HG03575 (cell line): Measurements from ENCODE around the gene CYP4B1.
"Not testable (repeated sequence)": the region's sequence is repeated elsewhere in the genome, so short reads cannot be mapped to it uniquely, and the experiment has no call there.

ENCODE experiments used
- ATAC-seq: cut with Tn5 transposase; IDR thresholded peaks from one replicate; pipeline ENCODE4 v1.9.1; 2021; ENCODE audit not compliant: unreplicated experiment, insufficient number of reproducible peaks, low FRiP score; ENCODE audit errors: extremely low read depth

Gene CYP4B1

DNA sequence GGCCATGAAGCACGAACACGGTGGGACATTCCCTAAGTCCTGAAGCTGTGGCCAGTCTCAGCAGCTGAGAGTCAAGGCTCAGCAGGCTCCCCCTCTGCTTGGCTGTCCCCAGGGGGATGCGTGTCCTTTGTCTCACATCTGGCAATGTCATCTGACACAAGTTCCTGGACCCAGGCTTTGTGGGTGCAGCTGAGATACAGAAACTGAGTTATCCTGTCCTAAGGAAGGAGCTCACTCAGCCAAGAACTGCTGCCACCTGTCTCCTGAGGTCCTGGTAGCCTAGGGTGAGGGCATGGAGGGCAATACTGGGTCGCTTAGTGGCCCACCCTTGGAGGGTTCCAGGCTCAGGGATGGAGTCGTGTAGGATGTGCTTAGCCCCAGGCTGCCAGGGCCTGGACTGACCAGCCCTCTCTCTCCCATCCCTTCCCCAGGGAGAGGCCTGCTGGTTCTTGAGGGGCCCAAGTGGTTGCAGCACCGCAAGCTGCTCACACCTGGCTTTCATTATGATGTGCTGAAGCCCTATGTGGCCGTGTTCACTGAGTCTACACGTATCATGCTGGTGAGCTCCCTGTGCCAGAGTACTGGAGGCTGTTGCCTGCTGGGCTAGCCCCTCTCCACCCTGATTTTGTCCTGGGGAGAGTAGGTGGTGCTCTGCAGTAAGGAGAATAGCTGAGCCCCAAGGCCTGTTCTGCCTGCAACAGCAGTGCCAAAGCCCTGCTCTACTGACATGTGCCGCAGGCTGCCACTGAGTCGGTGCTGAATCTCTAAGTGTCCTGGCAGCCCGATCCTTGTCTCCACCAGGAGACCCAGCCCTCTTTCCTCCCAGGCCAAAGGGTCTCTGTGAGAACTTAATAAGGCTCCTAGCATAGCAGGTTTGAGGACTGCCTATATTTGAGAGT lies 13.5 kb downstream of the CYP4B1 start:
- ATAC-seq: no peak

DNA sequence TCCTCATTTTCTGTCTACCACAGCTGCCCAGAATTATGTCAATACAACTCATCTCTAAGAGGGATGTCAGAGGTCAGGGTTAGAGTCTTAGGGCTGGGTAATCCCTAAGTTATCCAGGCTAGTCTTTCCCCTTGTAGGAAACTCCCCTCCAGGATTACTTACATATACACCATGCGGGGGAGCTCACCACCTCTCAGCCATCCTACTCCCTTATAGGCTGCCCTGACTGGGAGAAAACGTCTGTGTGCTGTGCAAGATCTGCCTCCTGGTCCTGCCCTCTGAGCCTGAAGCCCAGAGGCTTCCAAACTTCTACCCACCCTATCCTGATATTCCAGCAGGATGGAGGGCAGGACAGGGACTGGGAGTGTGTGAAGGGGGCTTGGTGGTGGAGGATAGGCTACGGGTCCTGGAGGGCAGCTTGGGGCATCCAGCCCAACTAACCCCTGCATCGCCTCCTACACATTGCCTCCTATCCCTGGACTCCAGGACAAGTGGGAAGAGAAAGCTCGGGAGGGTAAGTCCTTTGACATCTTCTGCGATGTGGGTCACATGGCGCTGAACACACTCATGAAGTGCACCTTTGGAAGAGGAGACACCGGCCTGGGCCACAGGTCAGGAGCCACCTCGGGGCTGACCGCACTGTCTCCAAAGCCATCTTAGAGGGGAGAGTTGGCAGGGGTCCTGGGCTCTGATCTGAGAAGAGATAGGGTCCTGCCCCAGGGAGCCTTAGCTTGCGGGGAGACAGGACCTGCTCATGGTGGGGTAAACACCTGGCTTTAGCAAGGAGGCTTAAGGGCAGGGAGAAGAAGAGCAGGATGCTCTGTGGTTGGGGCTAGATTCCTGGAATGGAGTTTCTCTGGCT lies 14.4 kb downstream of the CYP4B1 start:
- ATAC-seq: no peak

DNA sequence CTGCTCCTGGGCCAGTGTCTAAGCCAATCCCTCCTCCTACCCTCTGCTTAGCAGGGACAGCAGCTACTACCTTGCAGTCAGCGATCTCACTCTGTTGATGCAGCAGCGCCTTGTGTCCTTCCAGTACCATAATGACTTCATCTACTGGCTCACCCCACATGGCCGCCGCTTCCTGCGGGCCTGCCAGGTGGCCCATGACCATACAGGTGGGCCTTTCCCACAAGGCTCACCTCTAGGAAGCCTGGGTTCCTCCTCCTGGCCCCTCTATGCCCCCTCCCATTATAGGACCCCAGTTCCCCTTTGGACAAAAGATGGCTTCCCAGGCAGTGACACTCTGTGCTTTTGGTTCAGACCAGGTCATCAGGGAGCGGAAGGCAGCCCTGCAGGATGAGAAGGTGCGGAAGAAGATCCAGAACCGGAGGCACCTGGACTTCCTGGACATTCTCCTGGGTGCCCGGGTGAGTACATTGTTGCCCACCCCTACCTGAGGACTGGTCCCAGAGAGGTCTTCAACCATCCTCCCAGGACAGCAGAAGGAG lies 15.1 kb downstream of the CYP4B1 start:
- ATAC-seq: no peak

DNA sequence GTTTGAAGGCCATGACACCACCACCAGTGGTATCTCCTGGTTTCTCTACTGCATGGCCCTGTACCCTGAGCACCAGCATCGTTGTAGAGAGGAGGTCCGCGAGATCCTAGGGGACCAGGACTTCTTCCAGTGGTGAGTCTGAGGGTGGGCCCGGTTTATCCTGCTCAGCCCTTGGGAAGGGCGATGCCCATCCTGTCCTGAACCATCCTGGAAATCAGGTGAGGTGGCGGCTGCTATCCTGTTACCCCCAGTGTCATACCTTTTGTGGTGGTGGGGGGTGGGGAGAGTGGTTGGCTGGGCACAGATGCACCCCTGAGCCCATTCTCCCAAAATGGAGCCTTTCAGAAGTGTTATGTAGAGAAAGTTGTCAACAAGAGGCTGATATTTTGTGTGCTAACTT lies 16.3 kb downstream of the CYP4B1 start:
- no peak for ATAC-seq

DNA sequence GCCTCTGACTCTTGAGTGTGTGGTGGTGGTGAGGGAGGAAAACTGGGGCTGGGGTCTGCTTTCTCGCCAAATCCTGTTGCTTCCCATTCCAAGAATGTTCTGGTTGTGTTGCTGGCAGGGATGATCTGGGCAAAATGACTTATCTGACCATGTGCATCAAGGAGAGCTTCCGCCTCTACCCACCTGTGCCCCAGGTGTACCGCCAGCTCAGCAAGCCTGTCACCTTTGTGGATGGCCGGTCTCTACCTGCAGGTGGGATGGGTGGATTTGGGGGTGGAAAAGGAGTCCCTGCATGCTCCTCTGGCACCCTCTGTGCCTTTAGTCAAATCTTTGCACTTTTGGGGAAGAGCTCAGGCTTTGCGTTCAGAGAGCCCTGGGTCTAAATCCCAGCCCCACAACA lies 18.1 kb downstream of the CYP4B1 start:
- ATAC-seq: no peak

DNA sequence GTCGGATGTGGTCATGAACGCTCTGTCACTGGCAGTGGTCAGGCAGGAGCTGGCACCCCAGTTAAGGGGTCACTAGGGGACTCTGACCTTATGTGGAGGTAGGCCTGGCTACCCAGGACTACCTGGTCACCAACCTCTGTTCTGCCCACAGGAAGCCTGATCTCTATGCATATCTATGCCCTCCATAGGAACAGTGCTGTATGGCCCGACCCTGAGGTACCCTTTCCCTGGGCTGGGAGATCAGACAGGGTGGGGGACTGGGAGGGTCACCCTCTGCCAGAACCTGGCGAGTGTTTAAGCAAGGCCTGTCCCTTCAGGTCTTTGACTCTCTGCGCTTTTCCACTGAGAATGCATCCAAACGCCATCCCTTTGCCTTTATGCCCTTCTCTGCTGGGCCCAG lies 19.0 kb downstream of the CYP4B1 start:
- no peak for ATAC-seq

DNA sequence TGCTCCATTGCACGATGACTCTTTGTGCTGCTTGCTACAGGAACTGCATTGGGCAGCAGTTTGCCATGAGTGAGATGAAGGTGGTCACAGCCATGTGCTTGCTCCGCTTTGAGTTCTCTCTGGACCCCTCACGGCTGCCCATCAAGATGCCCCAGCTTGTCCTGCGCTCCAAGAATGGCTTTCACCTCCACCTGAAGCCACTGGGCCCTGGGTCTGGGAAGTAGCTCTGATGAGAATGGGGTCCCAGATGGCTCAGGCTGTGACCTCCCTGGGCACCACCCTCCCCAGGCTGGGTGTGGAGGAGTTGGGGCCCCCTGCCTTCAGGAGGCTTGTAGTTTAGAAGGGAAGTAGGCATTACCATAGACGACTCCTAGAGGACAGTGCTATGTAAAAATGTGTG lies 19.7 kb downstream of the CYP4B1 start:
- ATAC-seq: no peak

DNA sequence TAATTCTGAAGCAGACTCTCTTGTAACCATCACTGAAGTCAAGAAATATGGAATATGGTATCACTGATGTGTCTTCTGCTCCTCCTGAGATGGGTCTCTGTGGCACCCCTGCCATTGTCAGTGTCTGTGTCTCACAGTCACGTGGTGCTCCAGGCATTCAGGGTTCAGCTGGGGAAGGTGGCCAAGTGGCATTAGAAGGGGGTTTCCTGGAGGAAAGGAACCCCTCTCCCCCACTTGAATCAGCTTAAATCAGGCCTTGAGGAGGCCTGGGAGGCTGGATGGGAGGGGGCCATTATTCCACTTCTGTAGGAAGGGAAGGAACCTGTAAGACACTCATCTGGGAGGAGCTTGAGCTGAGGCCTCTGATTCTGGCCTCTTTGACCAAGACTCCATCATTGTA lies 20.5 kb downstream of the CYP4B1 start:
- ATAC-seq: no peak

DNA sequence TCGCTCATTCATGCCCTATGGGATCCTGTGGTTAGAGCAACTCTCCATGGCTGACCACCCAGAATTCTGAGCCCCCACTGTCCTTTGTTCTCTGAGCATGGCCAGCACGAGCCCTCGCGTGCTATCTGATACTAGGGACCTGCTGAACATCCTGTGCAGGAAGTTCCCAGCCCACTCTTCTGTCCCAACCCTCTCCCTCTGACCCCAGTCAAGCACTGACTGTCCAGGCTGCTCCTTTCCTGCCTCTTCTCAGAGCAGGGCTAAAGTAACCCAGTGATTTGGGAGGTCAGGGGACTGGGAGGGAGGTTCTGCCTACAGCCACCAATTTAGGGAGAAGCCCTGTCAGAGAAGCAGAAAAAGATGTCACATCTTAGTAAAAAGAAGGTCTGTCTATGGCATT lies 21.2 kb downstream of the CYP4B1 start:
- no peak for ATAC-seq

DNA sequence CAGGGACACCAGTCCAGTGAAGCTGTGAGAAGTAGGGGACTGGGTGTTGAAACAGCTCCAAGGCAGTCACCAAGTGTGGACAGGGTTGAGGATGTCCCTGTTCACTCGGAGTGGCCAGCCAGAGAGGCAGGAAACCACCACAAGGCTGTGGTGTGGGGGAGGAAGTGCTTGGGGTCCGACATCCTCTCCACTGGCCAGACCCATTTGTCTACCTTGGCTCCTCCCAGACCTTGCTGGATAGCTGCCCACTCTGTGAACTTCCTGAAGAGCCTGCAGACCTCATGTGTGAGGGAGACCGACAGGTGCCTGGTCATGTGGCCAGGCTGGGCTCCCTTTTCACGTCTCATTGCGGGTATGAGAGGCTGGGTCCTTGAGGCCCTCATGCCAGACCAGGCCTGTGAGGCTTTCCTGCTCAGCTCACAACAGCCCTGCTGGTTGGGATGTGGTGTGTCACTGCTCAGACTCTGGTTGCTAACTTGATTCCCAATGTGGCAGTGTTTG lies 21.8 kb downstream of the CYP4B1 start:
- ATAC-seq: no peak

DNA sequence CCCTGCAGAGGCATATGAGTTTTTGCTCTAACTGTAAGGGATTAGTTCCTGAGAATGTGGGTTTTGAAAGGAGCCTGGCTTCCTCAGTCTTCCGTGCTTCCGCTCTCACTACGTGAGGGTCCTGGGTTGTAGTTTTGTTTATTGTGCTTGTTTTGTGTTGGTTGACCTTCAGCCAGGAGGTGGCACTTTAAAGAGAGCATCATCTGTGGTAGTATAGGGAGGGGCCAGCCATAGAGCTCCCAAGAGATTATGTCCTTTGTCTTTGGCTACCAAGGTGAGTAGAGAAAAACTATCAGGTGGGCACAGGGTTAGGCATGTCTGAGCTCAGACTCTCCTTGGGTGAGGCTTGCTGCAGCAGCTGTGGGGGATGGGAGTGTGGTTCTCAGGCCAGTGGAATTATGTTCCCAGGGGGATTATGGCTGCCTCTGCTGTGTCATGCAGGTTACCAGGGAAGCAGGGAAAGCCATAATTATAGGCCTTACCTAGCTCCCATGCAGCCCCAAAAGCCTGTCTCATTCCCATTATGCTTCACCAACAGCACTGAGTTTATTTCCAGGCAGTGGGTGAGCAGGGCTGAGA lies 23.5 kb downstream of the CYP4B1 start:
- no peak for ATAC-seq

DNA sequence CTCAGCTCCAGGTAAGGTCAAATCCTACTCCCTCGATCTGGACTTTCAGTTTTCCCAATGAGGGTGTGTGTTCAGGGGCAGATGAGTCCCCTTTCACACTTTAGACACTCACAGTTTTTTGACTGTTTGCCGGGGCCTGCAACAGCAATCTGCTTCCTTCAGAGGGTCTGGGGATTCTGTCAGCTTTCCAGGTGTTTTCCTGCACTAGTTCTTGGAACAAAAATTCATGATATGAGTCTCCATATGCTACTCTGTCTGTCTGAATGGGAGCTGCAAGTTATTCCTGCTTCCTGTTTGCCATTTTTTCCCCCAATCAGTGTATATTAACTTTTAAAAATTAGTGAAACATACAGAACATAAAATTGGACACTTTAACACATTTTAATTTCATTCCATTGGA lies 24.3 kb downstream of the CYP4B1 start:
- ATAC-seq: no peak

DNA sequence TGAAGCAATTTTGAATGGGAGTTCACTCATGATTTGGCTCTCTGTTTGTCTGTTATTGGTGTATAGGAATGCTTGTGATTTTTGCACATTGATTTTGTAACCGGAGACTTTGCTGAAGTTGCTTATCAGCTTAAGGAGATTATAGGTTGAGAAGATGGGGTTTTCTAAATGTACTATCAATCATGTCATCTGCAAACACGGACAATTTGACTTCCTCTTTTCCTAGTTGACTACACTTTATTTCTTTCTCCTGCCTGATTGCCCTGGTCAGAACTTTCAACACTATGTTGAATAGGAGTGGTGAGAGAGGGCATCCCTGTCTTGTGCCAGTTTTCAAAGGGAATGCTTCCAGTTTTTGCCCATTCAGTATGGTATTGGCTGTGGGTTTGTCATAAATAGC lies 28.0 kb downstream of the CYP4B1 start:
- not testable (repeated sequence) for ATAC-seq

DNA sequence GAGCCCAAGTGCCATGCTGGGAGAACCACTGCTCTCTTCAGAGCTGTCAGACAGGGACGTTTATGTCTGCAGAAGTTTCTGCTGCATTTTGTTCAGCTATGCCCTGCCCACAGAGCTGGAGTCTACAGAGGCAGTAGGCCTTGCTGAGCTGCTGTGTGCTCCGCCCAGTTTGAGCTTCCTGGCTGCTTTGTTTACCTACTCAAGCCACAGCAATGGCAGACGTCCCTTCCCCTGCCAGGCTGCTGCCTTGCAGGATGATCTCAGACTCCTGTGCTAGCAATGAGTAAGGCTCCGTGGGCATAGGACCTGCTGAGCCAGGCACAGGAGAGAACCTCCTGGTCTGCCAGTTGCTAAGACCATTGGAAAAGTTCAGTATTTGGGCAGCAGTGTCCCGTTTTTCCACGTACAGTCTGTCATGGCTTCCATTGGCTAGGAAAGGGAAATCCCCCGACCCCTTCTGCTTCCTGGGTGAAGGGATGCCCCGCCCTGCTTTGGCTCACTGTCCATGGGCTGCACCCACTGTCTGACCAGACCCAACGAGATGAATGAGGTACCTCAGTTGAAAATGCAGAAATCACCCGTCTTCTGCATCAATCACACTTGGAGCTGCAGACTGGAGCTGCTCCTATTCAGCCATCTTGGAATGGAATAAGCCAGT lies 31.9 kb downstream of the CYP4B1 start:
- no peak for ATAC-seq

DNA sequence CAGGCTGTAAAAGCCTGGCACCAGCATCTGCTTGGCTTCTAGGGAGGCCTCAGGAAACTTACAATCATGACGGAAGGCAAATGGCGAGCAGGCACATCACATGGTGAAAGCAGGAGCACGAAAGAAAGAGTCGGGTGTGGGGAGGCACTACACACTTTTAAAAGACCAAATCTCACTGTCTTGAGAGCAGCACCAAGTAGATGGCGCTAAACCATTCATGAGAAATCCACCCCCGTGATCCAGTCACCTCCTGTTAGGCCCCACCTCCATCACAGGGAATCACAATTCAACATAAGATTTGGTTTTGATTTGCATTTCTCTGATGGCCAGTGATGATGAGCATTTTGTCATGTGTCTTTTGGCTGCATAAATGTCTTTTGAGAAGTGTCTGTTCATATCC lies 36.6 kb downstream of the CYP4B1 start:
- ATAC-seq: not testable (repeated sequence)

DNA sequence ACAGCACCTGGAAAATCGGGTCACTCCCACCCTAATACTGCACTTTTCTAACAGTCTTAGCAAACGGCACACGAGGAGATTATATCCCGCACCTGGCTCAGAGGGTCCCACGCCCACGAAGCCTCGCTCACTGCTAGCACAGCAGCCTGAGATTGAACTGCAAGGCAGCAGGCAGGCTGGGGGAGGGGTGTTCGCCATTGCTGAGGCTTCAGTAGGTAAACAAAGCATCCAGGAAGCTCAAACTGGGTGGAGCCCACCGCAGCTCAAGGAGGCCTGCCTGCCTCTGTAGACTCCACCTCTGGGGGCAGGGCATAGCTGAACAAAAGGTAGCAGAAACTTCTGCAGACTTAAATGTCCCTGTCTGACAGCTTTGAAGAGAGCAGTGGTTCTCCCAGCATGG lies 47.5 kb downstream of the CYP4B1 start:
- ATAC-seq: not testable (repeated sequence)

DNA sequence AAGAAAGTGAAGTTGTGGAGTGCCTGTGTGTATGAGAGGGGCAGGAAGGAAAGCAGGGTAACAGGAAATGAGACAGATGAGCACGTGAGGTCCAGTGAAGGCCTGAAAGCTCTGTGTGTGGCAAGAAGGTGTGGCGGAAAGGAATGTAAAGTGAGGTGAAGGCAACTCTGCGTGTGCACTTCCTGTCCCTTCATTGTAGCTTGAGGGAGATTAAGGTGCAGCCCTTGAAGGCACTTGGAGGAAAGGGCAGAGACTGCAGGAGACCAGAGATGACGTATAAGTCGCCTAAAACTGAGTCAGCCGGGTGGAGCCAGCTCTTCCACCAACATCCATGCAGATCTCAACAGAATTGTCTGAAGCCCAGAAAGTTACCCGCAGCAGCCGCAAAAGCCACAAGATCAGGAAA lies 58.8 kb downstream of the CYP4B1 start:
- not testable (repeated sequence) for ATAC-seq

DNA sequence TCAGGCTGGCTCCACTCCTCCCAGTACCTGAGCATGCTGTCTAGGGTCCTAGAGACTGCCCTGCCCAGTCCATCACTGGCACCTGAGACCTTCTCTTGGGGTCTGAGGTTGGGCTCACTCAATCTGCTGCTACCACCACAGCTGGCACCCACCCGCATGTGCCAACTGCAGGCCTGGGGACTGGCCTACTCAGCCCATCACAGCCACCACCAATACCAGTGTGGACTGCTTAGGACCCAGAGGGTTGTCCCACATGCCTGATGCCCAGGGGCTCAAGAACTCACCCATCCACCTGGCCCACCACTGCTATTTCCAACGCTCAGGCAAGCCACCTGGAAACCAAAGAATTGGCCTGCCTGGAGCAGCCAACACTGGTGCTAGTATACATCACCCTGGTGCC lies 63.5 kb downstream of the CYP4B1 start:
- no peak for ATAC-seq
